Measurements from ENCODE around the gene SPRY1.

- TF ChIP-seq CTCF (IDR thresholded peaks at IDR 0.05; ENCODE audit: low read depth, low read length, missing input control) = no peak
- TF ChIP-seq, protein P1, sequence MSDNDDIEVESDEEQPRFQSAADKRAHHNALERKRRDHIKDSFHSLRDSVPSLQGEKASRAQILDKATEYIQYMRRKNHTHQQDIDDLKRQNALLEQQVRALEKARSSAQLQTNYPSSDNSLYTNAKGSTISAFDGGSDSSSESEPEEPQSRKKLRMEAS (IDR thresholded peaks at IDR 0.05) = no peak
- TF ChIP-seq TAF1 (conservative IDR thresholded peaks at IDR 0.05) = no peak
- TF ChIP-seq, protein P2, sequence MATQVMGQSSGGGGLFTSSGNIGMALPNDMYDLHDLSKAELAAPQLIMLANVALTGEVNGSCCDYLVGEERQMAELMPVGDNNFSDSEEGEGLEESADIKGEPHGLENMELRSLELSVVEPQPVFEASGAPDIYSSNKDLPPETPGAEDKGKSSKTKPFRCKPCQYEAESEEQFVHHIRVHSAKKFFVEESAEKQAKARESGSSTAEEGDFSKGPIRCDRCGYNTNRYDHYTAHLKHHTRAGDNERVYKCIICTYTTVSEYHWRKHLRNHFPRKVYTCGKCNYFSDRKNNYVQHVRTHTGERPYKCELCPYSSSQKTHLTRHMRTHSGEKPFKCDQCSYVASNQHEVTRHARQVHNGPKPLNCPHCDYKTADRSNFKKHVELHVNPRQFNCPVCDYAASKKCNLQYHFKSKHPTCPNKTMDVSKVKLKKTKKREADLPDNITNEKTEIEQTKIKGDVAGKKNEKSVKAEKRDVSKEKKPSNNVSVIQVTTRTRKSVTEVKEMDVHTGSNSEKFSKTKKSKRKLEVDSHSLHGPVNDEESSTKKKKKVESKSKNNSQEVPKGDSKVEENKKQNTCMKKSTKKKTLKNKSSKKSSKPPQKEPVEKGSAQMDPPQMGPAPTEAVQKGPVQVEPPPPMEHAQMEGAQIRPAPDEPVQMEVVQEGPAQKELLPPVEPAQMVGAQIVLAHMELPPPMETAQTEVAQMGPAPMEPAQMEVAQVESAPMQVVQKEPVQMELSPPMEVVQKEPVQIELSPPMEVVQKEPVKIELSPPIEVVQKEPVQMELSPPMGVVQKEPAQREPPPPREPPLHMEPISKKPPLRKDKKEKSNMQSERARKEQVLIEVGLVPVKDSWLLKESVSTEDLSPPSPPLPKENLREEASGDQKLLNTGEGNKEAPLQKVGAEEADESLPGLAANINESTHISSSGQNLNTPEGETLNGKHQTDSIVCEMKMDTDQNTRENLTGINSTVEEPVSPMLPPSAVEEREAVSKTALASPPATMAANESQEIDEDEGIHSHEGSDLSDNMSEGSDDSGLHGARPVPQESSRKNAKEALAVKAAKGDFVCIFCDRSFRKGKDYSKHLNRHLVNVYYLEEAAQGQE (IDR thresholded peaks at IDR 0.05) = no peak
- no peak for TF ChIP-seq GABPA (IDR thresholded peaks at IDR 0.05 in 1 of 2, conservative IDR thresholded peaks at IDR 0.05 in 1 of 2)
- TF ChIP-seq, protein P3, sequence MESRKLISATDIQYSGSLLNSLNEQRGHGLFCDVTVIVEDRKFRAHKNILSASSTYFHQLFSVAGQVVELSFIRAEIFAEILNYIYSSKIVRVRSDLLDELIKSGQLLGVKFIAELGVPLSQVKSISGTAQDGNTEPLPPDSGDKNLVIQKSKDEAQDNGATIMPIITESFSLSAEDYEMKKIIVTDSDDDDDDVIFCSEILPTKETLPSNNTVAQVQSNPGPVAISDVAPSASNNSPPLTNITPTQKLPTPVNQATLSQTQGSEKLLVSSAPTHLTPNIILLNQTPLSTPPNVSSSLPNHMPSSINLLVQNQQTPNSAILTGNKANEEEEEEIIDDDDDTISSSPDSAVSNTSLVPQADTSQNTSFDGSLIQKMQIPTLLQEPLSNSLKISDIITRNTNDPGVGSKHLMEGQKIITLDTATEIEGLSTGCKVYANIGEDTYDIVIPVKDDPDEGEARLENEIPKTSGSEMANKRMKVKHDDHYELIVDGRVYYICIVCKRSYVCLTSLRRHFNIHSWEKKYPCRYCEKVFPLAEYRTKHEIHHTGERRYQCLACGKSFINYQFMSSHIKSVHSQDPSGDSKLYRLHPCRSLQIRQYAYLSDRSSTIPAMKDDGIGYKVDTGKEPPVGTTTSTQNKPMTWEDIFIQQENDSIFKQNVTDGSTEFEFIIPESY (IDR thresholded peaks at IDR 0.05) = no peak
- TF ChIP-seq, protein P4, sequence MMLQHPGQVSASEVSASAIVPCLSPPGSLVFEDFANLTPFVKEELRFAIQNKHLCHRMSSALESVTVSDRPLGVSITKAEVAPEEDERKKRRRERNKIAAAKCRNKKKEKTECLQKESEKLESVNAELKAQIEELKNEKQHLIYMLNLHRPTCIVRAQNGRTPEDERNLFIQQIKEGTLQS (IDR thresholded peaks at IDR 0.05) = no peak
- TF ChIP-seq RAD21 (IDR thresholded peaks at IDR 0.05) = no peak
- no peak for TF ChIP-seq HNF4G (IDR thresholded peaks at IDR 0.05)
- no peak for TF ChIP-seq EGR1 (IDR thresholded peaks at IDR 0.05; ENCODE audit: low read depth in 2 of 2)
- no peak for TF ChIP-seq YY1 (IDR thresholded peaks at IDR 0.05)
These were observed 37.0 kb downstream of the SPRY1 start for GRCh38 chr4:123433573-123433972.

Measured in liver (tissue), 3 donors.